Left forelimb (tissue), 1 donor: ENCODE results near the gene CRPPA.
"Not testable (repeated sequence)": the region's sequence is repeated elsewhere in the genome, so short reads cannot be mapped to it uniquely, and the experiment has no call there.

Experiments used
- DNase-seq: peaks from one replicate; pipeline ENCODE4 v3.0.0-alpha.2; 2018; ENCODE audit warnings: low spot score

CRPPA gene

DNA sequence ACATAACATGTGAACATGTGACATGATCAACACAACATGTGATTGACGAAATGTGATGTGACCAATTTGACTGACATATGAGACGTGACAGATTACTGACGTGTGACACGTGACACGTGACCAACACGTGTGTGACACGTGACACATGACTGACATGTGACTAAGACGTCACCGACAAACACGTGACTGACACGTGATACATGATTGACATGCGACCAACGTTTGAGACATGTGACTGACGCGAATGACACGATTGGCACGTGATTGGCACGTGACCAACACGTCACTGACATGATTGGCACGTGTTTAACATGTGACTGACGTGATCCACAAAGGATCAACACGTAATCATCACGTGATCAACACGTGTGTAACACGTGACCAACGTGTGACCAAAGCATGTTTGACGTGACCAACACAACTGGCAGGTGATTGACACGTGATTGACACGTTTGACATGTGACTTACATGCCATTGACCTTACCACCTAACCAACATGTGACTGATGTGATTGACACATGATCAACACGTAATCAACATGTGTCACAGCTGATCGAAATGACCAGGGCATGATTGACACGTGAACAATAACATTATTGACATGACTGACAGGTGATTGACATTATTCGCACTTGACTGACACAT is 23.7 kb downstream of the CRPPA start:
- no peak for DNase-seq

DNA sequence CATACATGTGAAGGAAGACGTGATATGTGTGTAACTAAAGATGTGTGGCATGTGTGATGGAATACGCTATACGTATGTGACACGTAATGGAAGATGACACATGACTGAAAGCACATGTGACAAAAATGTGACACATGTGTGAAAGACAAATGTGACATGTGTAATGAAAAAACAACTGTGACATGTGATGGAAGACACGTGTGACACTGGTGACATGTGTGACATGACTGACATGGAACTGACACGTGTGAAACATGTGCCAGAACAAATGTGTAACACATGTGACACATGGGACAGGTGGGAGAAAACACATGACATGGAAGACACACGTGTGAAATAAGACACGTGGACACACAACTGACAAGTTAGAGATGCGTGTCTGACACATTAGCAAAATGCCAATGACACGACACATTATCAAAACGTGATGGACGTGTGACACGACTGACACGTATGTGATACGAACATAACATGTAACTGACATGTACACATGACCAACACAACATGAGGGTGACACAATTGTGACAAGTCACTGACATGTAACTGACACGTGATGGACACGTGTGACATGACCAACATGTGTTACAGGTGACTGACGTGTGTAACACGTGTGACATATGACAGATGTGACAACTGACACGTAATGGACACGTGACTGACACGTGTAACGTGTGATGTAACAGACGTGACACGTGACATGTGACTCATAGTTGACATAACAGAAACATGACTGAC is 24.4 kb downstream of the CRPPA start:
- no peak for DNase-seq

DNA sequence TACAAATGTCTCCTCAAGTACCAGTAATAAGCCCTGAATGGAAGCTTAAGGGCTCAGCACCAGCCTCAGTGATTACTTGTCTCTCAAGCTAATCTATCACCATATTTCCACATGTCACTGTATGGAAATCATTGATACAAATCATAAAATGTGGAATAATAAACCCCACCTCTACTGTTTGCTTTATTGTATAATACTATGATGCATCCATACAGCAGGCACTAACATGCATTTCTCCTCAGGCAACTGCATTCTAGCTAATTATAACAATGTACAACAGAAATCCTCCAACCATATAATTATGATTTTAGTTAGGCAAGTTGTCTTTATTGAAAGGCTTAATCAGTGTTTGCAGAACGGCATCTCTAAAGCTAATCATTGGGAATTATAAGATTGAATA is 26.2 kb downstream of the CRPPA start:
- DNase-seq, result no peak

GRCh38 chr7:16393862-16394422 is 27.4 kb downstream of the CRPPA start:
- DNase-seq, result no peak

DNA sequence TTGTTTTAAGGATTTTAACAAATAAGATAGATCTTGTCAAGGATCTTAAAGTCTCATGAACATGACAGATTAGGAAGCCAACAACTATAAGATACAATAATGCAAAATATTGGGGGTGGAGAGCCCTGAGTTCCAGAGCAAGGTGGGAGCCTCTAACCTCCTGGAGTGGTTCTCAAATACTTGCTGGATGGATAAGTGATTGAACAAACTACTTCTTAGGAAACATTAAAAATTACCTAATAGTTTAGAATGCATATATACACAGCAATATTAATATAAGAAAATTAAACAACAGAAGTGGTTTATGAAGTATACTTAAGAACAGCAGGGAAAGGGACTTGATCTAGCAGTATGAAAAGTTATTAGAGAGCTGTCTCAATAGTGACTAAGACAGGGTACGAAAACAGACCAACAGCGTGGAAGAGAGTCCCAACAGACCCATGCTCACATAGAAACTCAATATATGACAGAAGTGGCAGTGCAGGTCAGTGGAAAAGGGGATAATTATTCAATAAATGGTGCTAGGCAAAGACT is 28.3 kb downstream of the CRPPA start:
- DNase-seq, result no peak

DNA sequence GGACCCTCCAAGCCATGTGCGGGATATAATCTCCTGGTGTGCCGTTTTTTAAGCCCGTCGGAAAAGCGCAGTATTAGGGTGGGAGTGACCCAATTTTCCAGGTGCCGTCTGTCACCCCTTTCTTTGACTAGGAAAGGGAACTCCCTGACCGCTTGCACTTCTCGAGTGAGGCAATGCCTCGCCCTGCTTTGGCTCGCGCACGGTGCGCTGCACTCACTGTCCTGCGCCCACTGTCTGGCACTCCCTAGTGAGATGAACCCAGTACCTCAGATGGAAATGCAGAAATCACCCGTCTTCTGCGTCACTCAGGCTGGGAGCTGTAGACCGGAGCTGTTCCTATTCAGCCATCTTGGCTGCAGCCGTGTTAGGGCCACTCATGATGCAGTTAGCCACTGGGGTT is 37.6 kb downstream of the CRPPA start:
- DNase-seq, result not testable (repeated sequence)

DNA sequence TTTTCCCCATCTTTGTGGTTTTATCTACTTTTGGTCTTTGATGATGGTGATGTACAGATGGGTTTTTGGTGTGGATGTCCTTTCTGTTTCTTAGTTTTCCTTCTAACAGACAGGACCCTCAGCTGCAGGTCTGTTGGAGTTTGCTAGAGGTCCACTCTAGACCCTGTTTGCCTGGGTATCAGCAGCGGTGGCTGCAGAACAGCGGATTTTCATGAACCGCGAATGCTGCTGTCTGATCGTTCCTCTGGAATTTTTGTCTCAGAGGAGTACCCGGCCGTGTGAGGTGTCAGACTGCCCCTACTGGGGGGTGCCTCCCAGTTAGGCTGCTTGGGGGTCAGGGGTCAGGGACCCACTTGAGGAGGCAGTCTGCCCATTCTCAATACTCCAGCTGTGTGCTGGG is 38.2 kb downstream of the CRPPA start:
- DNase-seq, result not testable (repeated sequence)
